ENCODE results near the gene TMX2.
"Not testable (repeated sequence)": the region's sequence is repeated elsewhere in the genome, so short reads cannot be mapped to it uniquely, and the experiment has no call there.

The TMX2 gene

GRCh38 chr11:57716726-57717125 is 4.3 kb downstream of the TMX2 start:
- not testable (repeated sequence) for DNase-seq

- DNase-seq, result no peak
Observed at GRCh38 chr11:57727185-57727584, 14.8 kb downstream of the TMX2 start.

GRCh38 chr11:57728829-57729228 is 16.4 kb downstream of the TMX2 start:
- DNase-seq, result no peak

- DNase-seq, result no peak
Observed at GRCh38 chr11:57729479-57729878, 17.1 kb downstream of the TMX2 start.

GRCh38 chr11:57732661-57733060 is 20.3 kb downstream of the TMX2 start:
- DNase-seq, result no peak

GRCh38 chr11:57735619-57736298 is 23.4 kb downstream of the TMX2 start:
- DNase-seq, result no peak

- peak; percentile 97 for DNase-seq
Observed at GRCh38 chr11:57741132-57742086, 29.0 kb downstream of the TMX2 start, which contains the start of gene SELENOH. Gene SELENOH, plus strand, starts transcription at chr11:57741491. Its CDS starts 105 bp downstream, at chr11:57741596.

- no peak for DNase-seq
Observed at GRCh38 chr11:57742087-57742452, 29.7 kb downstream of the TMX2 start.

GRCh38 chr11:57744357-57744756 is 32.0 kb downstream of the TMX2 start:
- no peak for DNase-seq

- no peak for DNase-seq
Observed at GRCh38 chr11:57745206-57745605, 32.8 kb downstream of the TMX2 start.

- no peak for DNase-seq
Observed at GRCh38 chr11:57746920-57747319, 34.5 kb downstream of the TMX2 start.

- DNase-seq, result no peak
Observed at GRCh38 chr11:57751176-57751575, 38.8 kb downstream of the TMX2 start.

- no peak for DNase-seq
Observed at GRCh38 chr11:57751676-57752253, 39.4 kb downstream of the TMX2 start, which contains the start of gene BTBD18. Gene BTBD18, minus strand, starts transcription at chr11:57751819. Its CDS starts 631 bp downstream, at chr11:57751188.

- DNase-seq, result no peak
Observed at GRCh38 chr11:57752954-57753353, 40.6 kb downstream of the TMX2 start.

GRCh38 chr11:57758174-57758573 is 45.8 kb downstream of the TMX2 start:
- DNase-seq, result no peak

GRCh38 chr11:57761301-57762234 is 49.2 kb downstream of the TMX2 start, which contains the start of gene CTNND1:
Gene CTNND1, plus strand, starts transcription at chr11:57761802. Its CDS starts 29,677 bp downstream, at chr11:57791479.
- DNase-seq, result no peak

GRCh38 chr11:57762235-57762861 is 50.0 kb downstream of the TMX2 start:
- no peak for DNase-seq

- no peak for DNase-seq
Observed at GRCh38 chr11:57763568-57763967, 51.2 kb downstream of the TMX2 start.

- DNase-seq, result no peak
Observed at GRCh38 chr11:57764021-57764420, 51.6 kb downstream of the TMX2 start.

- DNase-seq, result no peak
Observed at GRCh38 chr11:57764566-57764965, 52.2 kb downstream of the TMX2 start.

- no peak for DNase-seq
Observed at GRCh38 chr11:57764972-57765371, 52.6 kb downstream of the TMX2 start.

- no peak for DNase-seq
Observed at GRCh38 chr11:57770793-57771192, 58.4 kb downstream of the TMX2 start.

All from activated effector memory CD4-positive, alpha-beta T cell treated with anti-CD3 and anti-CD28 coated beads, Interleukin-2, amount 50 U/mL, for 16 hours (primary cell).